GM12801 (cell line): ENCODE results near the gene NHSL2.

Experiments
- CTCF ChIP-seq: IDR thresholded peaks from one replicate; pipeline ENCODE4 v1.5.1; 2011; ENCODE audit warnings: control low read depth; ENCODE audit not compliant: insufficient read length; ENCODE audit errors: extremely low read depth

The NHSL2 gene

GRCh38 chrX:72117636-72118210 is 207.1 kb downstream of the NHSL2 start:
- no peak for TF ChIP-seq CTCF

- no peak for TF ChIP-seq CTCF
Observed at GRCh38 chrX:72120837-72121236, 210.2 kb downstream of the NHSL2 start.

- no peak for TF ChIP-seq CTCF
Observed at GRCh38 chrX:72121383-72121782, 210.7 kb downstream of the NHSL2 start.

GRCh38 chrX:72122621-72123337 is 212.1 kb downstream of the NHSL2 start:
- TF ChIP-seq CTCF, result no peak

GRCh38 chrX:72123471-72124185 is 213.0 kb downstream of the NHSL2 start:
- no peak for TF ChIP-seq CTCF

GRCh38 chrX:72124540-72125201 is 214.0 kb downstream of the NHSL2 start:
- TF ChIP-seq CTCF, result no peak
